Left kidney (tissue), 2 donors: ENCODE data around the gene PROK1. TPM values are rescaled to one million over a fixed set of nuclear protein-coding genes. Genes with fewer than 3 reads are reported as not detected.

Experiments used
- DNase-seq: peaks from one replicate; pipeline ENCODE4 v3.0.0-alpha.2; 2013
- polyA plus RNA-seq: library from polyadenylated mRNA; unstranded; fragments of 120-200 nt; gene quantifications from one replicate; pipeline ENCODE4 v1.2.1, GENCODE V29; 2013; ENCODE audit not compliant: insufficient read length

Gene PROK1
- polyA plus RNA-seq, 1 donor: 0.17 TPM

DNA sequence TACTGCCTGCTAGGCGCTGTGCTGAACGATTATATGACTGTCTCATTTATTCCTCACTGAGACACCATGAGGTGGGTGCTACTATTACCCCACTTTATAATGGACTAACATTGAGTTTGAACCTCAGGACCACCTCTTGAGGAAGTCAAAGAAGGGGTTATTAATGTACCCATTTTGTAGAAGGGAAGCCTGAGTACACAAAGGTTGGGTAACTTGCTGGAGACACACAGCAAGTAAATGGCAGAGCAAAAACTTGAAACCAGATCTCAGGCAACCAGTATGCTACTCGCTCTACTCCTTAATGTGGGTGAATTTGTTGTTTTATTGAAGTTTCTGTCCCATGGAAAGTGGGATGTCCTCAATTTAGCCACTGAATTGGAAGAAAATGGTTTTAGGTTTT lies 37.9 kb downstream of the PROK1 start:
- no peak for DNase-seq

DNA sequence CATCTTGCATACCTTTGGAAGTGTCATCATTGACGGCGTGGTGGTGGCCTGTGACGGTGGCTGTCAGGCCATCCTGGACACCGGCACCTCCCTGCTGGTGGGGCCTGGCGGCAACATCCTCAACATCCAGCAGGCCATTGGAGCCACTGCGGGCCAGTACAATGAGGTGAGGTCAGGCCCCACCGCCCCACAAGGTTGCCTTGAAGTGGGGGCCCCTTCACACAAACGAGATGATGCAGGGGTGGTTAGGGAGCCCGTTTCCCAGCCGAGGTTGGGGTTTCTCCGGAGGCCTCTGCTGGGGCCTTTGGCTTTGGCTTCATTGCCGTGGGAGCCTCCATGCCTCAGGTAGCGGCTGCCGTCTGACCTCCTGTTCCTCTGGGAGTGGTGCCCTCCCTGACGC lies 38.5 kb downstream of the PROK1 start:
- no peak for DNase-seq

DNA sequence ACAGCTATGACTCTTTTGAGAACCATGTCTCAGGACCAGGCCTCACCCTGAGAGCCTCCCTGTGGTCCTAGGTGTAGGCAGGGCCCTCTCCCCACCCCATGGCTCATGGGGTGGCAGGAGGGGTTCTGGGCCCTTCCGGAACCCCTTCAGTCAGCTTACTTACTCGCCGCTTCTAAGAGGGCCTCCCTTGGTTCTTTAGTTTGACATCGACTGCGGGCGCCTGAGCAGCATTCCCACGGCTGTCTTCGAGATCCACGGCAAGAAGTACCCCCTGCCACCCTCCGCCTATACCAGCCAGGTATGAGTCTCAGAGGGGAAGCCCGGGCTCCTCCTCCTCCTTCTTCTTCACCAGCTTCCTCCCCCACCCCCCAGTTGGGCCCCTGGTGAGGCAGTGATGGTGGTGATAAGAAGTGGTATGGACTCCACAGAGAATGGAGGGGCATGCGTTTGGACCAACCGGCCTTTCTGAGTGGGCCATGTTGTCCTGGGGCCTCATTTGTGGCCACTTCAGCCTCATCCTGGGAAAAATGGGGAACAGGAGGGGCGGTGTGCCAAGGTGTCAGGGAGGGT lies 39.1 kb downstream of the PROK1 start:
- DNase-seq: no peak

DNA sequence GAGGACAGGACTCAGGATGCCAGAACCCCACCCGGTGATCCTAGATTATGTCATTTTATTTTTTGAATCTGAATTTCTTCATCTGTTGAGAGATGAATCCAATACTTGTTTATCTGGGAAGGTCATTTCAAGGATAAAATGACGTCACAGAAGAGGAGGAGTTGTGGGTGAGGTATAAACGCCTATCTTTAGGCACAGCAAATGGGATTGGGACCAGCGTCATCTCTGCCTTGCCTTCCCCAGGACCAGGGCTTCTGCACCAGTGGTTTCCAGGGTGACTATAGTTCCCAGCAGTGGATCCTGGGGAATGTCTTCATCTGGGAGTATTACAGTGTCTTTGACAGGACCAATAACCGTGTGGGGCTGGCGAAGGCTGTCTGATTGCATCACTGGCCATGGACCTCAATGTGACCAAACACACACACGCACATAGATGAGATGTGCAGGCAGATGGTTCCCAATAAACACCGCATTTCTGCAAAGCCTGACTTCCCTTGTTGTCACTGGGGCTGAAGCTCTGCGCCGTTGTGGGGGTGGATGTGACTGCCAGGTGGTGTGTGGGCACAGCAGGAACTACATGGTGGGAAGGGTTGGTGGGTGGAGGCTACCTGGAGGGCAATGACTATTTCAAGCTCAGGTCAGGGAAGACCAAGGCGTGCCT lies 40.0 kb downstream of the PROK1 start:
- no peak for DNase-seq

DNA sequence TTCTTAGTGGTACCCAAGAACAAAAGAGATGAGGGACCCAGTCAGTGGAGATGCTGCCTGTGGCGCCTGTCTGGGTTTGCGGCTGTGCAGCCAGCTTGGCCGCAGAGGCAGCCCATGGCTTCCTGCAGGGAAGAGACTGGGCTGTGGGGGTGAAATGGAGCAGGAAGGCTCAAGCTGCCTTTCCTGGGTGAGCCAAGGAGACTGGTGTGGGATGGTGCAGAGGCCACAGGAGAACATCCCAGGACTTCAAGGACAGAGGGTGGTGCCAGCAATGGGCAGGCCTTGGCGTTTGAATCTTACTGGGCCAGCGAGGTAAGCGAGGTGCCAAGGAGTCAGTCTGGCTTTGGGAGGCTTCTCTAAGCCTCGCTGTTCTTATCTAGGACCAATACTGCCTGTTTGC lies 41.6 kb downstream of the PROK1 start:
- no peak for DNase-seq

DNA sequence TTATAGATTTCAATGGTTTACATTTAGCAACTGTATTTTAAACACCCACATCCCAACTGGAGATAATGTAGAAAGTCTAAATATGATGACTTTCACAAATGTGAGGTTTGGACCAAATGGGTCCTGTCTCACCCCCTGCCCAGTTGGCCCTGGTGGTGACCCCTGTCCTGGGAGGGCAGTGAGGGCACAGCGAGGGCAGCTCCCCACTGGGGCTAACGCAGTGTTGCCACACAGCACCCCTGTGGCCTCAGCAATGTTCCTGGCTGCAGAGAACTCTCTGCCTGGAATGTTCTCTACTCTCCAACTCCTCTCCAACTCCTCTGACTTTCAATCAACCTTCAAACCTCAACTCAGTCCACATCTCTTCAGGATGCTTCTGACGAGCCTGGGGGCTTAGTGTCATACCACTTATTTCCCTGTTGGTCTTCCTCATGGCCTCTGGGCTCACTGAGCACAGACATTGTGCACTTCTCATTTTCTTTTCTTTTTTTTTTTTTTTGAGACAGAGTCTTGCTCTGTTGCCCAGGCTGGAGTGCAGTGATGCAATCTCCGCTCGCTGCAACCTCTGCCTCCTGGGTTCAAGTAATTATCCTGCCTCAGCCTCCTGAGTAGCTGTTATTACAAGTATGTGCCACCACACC lies 42.2 kb downstream of the PROK1 start:
- no peak for DNase-seq

DNA sequence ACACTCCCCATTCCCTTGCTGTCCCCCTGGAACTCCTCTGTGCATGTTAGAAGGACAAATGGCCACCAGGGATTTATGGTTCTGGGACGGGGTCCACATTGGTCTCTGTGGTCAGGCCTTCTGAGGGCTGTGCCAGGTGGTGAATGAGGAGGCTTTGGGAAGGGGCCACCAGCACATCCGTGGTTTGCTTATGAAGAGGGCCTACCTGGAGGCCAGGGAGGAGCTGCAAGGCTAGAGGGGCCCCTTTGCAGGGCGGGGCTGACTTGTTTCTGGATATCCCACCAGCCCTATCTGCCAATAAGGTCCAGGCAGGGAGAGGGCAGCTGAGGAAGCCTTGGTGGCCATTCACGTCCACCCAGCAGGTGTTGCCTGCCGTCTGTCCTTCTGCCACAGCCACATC lies 43.1 kb downstream of the PROK1 start:
- no peak for DNase-seq

DNA sequence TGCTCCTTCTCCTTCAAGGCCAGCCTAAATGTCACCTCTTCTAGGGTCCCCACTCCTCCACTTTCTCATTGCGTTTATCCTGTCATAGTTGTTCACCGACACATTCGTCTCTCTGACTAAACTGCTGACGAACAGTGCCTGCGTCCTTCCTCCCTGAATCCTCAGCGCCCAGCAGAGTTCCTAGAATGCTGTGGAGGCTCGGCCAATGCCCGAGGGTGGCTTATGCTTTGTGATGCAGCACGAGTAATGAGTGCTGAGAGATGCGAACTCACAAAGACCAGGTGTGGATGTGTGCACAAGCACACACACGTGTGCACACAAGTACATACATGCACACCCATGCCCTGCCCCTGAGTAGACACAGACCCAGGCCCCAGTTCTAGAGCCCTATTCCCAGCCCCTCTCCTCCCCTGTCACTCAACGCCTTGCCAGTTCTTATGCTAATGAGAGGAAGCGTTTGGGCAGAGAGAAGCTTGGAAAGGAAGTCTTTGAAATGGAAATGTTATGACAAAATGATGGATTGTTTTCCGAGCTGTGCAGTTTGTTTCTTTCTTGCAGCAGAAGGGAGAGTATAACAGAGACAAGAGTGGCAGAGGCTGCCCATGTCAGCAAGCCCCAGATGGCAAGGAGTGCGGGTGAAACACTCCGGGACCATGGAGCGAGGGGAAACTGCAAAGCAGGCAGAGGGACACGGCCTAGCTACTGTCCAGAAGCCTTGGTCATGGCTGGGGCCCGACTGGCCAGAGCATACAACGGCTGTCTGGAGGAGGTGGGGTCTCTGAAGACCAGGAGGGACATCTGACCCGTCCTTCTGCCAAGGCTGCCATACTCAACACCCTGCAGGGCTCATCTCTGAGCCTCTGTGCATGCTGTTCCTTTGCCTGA lies 43.8 kb downstream of the PROK1 start:
- DNase-seq: no peak

DNA sequence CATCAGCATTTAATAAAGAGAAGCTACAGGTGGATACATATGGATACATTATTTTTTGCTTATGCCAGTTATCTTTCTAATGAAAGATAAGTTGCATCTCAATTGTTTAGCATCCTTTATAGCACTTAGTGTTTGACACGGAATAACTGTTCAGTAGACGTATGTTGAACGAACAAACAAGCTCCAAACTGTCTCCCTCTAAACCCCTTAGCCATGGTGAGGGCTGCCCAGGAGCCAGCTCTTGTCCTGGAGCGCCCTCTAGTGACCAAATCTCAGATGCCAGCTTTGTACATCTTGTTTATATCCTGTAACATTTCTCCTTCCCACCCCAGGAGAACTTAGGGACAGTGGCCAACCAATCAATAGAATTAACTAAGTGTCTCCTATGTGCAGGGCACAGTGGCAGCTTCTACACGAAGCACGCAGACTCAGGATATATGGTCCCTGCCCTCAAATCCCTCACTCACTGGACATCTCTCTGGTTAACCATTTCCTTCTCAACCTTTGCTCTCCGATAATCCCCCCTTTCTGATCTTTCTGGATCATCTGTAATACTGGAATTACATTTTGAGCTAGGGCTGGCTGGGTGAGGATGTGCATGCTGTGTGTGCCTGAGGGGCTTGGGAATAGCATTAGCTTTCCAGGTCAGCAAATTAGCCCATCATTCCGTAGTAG lies 45.1 kb downstream of the PROK1 start:
- DNase-seq: peak; percentile 71

DNA sequence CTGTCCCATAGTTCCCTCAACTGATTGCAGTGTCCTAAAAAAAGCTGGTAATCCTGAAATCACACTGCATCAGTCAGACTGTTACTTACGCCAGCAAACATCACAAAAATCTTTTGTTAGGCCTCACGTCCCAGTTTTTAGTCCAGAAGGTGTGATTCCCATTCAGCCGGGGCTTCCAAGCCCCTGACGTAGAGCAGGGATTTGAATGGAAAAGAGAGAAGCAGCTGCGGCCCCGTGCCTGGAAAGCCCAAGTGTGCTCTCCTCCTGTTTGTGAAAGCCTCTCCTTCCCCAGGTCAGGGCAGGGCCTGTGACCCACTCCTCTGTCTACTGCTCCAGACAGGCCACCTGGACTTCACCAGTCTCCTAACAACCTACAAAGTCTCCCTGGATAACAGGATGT lies 47.3 kb downstream of the PROK1 start:
- no peak for DNase-seq

DNA sequence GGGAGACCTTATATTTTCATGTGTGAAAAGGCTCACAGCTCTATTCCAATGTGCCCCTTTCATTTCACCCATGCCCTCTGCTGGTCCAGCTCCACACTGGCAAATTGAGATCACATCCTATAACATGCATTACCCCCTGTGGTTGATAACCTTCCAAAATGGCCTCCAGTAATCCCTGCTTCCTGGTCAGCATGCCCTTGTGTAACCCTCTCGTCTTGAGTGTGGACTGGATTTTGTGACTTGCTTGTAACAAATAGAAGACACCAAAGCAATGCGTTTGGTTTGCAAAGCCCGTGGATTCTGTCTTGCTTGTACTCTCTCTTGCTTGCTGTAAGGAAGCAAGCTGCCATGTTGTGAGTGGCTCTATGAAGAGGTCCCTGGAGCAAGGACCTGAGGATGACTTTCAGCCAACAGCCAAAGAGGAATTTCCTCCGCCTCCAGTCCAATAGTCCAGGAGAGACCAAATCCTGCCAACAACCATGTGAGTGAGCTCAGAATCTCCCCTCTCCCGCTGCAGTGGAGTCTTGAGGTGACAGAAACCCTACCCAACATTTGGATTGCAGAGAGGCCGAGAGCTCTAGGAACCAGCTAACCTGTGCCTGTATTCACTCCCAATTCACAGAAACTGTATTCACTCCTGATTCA lies 50.7 kb downstream of the PROK1 start:
- no peak for DNase-seq

DNA sequence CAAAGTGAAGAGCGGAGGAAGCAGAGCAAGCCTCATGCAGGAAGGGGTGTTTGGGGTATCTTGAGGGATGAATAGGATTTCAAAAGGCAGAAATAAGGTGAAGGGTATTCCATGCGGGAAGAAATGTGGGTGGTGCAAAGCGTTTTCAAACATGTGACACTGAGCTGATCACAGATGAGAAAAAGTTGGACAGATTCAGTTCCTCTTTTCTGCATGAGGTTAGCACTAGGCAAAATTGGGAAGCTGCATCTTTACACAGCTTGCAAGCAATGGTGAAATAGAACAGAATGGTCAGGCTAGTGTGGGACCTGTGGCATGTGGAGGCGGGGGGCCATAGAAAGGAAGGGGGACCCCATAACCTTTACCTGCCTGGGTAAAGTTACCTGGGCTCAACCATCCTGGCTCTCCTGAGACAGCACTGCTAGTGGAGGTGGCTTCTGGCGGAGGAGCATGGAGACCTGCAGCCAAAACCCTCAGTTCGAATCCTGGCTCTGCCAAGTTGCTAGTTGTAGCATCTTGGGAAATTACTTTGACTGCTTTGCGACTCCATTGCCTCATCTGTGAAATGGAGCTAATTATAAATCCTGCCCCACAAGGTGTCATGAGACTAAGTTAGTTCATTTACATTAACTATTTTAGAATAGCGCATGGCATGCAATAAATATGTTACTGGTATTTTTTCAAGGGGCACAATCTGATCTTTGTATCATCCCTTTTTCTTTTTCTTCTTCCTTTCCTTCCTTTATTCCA lies 51.6 kb downstream of the PROK1 start:
- DNase-seq: no peak

DNA sequence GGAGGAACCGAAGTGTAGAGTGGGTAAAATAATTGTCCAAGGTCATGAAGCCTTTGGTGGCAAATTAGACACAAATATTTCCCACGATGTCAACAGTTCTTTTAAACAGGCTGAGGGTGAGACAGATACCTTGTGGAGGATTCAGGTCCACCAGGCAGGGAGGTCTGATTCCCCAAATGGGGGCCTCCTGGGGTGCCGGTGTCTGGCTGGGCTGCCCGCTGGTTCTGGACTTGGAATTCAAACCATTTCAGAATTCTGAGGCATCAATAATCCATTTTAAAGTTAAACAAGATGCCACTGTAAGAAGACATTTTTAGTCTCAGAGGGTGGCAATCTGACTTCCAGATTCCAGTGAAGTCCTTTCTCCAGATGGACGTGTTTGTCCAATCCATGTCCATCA lies 52.5 kb downstream of the PROK1 start:
- DNase-seq: no peak

DNA sequence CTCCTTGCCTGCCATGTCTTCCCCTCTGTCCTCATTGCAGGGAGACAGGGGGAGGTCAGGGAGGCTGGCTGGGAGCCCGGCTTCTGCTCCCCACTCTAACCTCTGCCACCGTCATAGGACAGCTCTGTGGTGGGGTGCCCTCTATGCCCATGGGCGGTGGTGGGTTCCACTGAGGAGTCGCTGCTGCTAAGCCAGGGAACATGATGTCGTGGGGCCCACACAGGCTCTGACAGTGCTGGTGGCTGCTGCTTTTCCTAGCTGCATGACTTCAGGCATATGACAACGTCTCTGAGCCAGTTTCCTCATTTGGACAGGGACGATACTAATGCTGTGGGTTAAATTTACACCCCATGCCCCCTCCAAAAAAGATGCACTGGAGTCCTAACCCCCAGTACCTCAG lies 53.3 kb downstream of the PROK1 start:
- DNase-seq: no peak

DNA sequence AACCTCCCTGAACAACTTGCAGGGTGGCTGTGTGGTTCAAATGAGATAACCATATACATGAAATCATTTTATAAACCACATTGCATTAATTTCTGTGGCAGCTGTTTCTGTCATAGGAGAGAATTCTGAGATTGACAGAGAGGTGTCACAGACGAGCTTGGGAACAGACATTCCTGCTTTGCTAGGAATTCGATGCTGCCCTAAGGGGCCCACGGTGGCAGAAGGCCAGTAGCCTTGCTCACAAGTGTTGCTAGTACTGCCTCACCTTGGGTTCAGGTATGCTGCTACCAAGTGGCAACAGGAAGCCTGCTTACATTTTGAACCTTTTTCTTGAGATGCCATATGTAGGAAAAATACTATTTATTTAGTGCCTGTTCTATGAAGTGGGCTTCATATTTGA lies 54.6 kb downstream of the PROK1 start:
- no peak for DNase-seq

DNA sequence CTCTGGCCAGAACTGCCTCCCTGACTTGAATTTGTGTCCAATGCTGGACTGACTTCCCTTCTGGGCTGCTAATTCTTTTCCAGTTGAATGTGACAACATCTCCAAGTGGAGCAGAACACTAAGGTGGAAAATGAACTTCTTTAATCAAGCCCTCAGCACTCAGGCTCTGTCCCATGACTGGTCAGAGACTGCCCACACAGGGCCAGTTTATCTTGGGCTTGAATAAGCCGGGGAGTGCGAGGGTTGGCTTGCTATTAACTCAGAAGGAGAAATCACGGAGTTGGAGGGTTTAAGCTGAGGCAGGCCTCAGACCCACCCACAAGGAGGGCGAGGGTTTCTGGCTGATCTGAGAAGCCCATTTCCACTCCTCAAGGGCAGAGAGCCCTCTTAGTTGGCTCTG lies 55.6 kb downstream of the PROK1 start:
- DNase-seq: no peak

Other genes with a start within 250 kb of the PROK1 start
- 6.7 TPM for gene KCNC4, start 240.8 kb upstream of the PROK1 start, polyA plus RNA-seq
- gene RBM15, start 111.8 kb upstream of the PROK1 start, polyA plus RNA-seq: 13.8 TPM
- 112 TPM for gene SLC16A4, start 60.1 kb upstream of the PROK1 start, polyA plus RNA-seq
- gene LAMTOR5, start 43.5 kb upstream of the PROK1 start, polyA plus RNA-seq: 259 TPM
- gene KCNA10, start 68.0 kb downstream of the PROK1 start, polyA plus RNA-seq: not detected
- gene KCNA2, start 155.2 kb downstream of the PROK1 start, polyA plus RNA-seq: 0.53 TPM
- gene KCNA3, start 223.8 kb downstream of the PROK1 start, polyA plus RNA-seq: 0.12 TPM